H1 (cell line): ENCODE measurements around the gene HTR6. TPM values are rescaled to one million over a fixed set of nuclear protein-coding genes. Genes with fewer than 3 reads are reported as not detected.

Source experiments
- CTCF ChIA-PET: fragments of 300-600 bp; sonication (Branson Sonifier 250); formaldehyde crosslinking; loops from one replicate; lab custom pipeline; 2021; ENCODE audit not compliant: partially characterized antibody; lab: Charles Lee
- POLR2A ChIA-PET: fragments of 300-600 bp; sonication (Branson Sonifier 250); formaldehyde crosslinking; loops from one replicate; lab custom pipeline; 2021; ENCODE audit warnings: inconsistent platforms; ENCODE audit not compliant: partially characterized antibody; lab: Charles Lee
- DNase-seq, 2 experiments: peaks; one replicate each; pipeline versions ENCODE4 v3.0.0 to v3.0.0-alpha.2; 2010 to 2022; ENCODE audit warnings: low spot score in 2 of 2, low read depth in 1 of 2, mixed read lengths in 1 of 2
- FAIRE-seq: peaks from 2 replicates; lab custom pipeline; 2011; peaks lifted over from hg19 to GRCh38; lab: Jason Lieb, UNC
- H2AFZ ChIP-seq: 2 replicates; pipeline ENCODE4 v1.8.1; 2012; ENCODE audit warnings: low read length, inconsistent platforms
- H2AK5ac ChIP-seq: 2 replicates; pipeline ENCODE4 v1.6.1; 2013; ENCODE audit warnings: low read depth, low read length
- H2BK120ac ChIP-seq: replicated peaks from 2 replicates; pipeline ENCODE3; 2013; ENCODE audit warnings: low read depth, low read length, inconsistent platforms
- H2BK12ac ChIP-seq: 2 replicates; pipeline ENCODE4 v1.6.1; 2013; ENCODE audit warnings: low read depth, low read length
- H2BK15ac ChIP-seq: 2 replicates; pipeline ENCODE4 v1.6.1; 2013; ENCODE audit warnings: low read length
- H2BK20ac ChIP-seq: 2 replicates; pipeline ENCODE4 v1.6.1; 2013; ENCODE audit warnings: low read length
- H2BK5ac ChIP-seq: 2 replicates; pipeline ENCODE4 v1.6.1; 2013; ENCODE audit warnings: low read depth, low read length
- H3K14ac ChIP-seq: 2 replicates; pipeline ENCODE4 v1.6.1; 2013; ENCODE audit warnings: inconsistent platforms; ENCODE audit not compliant: insufficient read length
- H3K18ac ChIP-seq: 2 replicates; pipeline ENCODE4 v1.6.1; 2013; ENCODE audit warnings: low read length; ENCODE audit errors: extremely low read depth
- H3K23ac ChIP-seq: 2 replicates; pipeline ENCODE4 v1.6.1; 2013; ENCODE audit warnings: inconsistent platforms; ENCODE audit not compliant: insufficient read length
- H3K23me2 ChIP-seq: 2 replicates; pipeline ENCODE4 v1.6.1; 2013; ENCODE audit warnings: low read depth, low read length
- H3K27ac ChIP-seq: 2 replicates; pipeline ENCODE4 v1.6.1; 2011; ENCODE audit warnings: low read depth, low read length, inconsistent platforms
- H3K27me3 ChIP-seq, 4 experiments: replicated peaks in 1 of 4; 1 replicate in 1 of 4; 2 replicates in 3 of 4; pipeline versions ENCODE4 v1.6.1 to v1.8.1; 2011 to 2013; ENCODE audit warnings: low read length in 3 of 4, mild to moderate bottlenecking in 3 of 4, inconsistent platforms in 2 of 4, mixed read lengths in 2 of 4, moderate library complexity in 1 of 4; ENCODE audit not compliant: control insufficient read depth in 3 of 4, insufficient read depth in 3 of 4; ENCODE audit errors: extremely low read depth in 1 of 4
- H3K36me3 ChIP-seq, 4 experiments: 2 replicates each; pipeline versions ENCODE4 v1.6.1 to v1.8.1; 2011 to 2013; ENCODE audit warnings: mild to moderate bottlenecking in 4 of 4, low read length in 3 of 4, moderate library complexity in 2 of 4, control low read depth in 1 of 4, inconsistent platforms in 1 of 4; ENCODE audit not compliant: insufficient read depth in 4 of 4, control insufficient read depth in 2 of 4
- H3K4ac ChIP-seq: replicated peaks from 2 replicates; pipeline ENCODE3; 2013; ENCODE audit warnings: low read length, low read depth, mixed read lengths, inconsistent platforms; ENCODE audit not compliant: insufficient read length
- H3K4me1 ChIP-seq, 4 experiments: replicated peaks in 1 of 4; 1 replicate in 1 of 4; 2 replicates in 3 of 4; pipeline versions ENCODE4 v1.6.1 to v1.8.1; 2011 to 2013; ENCODE audit warnings: low read length in 3 of 4, inconsistent platforms in 2 of 4, mixed read lengths in 1 of 4; ENCODE audit not compliant: insufficient read depth in 4 of 4, control insufficient read depth in 3 of 4
- H3K4me2 ChIP-seq, 2 experiments: 2 replicates each; pipeline versions ENCODE4 v1.6.1 to v1.8.1; 2011 to 2013; ENCODE audit warnings: low read depth in 2 of 2, low read length in 2 of 2, control low read depth in 1 of 2, inconsistent platforms in 1 of 2, mild to moderate bottlenecking in 1 of 2; ENCODE audit not compliant: insufficient read depth in 1 of 2
- H3K4me3 ChIP-seq, 4 experiments: fragments of 200-600, 300-600 bp in 1 of 4; sonication (generic), shearing (Covaris generic), sonication (Bioruptor Twin) in 1 of 4; 2 replicates each; pipeline versions ENCODE4 v1.5.1 to v1.8.1; 2011 to 2016; ENCODE audit warnings: low read length in 4 of 4, low read depth in 3 of 4, control low read depth in 2 of 4, inconsistent platforms in 2 of 4, mild to moderate bottlenecking in 2 of 4, mixed read lengths in 1 of 4, moderate library complexity in 1 of 4; ENCODE audit not compliant: insufficient read depth in 2 of 4; ENCODE audit errors: extremely low read depth in 1 of 4
- H3K56ac ChIP-seq: replicated peaks from 2 replicates; pipeline ENCODE3; 2013; ENCODE audit warnings: low read depth, mild to moderate bottlenecking, mixed read lengths, low read length, inconsistent platforms; ENCODE audit not compliant: insufficient read length
- H3K79me1 ChIP-seq: 2 replicates; pipeline ENCODE4 v1.6.1; 2013; ENCODE audit warnings: low read depth, low read length, control low read depth
- H3K79me2 ChIP-seq, 2 experiments: 2 replicates each; pipeline versions ENCODE4 v1.6.1 to v1.8.1; 2012 to 2013; ENCODE audit warnings: low read length in 2 of 2, mild to moderate bottlenecking in 2 of 2, inconsistent platforms in 1 of 2; ENCODE audit not compliant: insufficient read depth in 2 of 2, control insufficient read depth in 1 of 2
- H3K9ac ChIP-seq, 4 experiments: replicated peaks in 1 of 4; 1 replicate in 1 of 4; 2 replicates in 3 of 4; pipeline versions ENCODE4 v1.6.1 to v1.8.1; 2011 to 2013; ENCODE audit warnings: low read depth in 3 of 4, low read length in 3 of 4, control low read depth in 2 of 4, mild to moderate bottlenecking in 2 of 4, moderate library complexity in 2 of 4, inconsistent platforms in 1 of 4; ENCODE audit errors: extremely low read depth in 1 of 4
- H3K9me3 ChIP-seq, 2 experiments: 2 replicates each; pipeline versions ENCODE4 v1.6.1 to v1.8.1; 2012 to 2013; ENCODE audit warnings: mild to moderate bottlenecking in 2 of 2, moderate library complexity in 2 of 2, control low read depth in 1 of 2, inconsistent platforms in 1 of 2, low read depth in 1 of 2, low read length in 1 of 2, mixed read lengths in 1 of 2; ENCODE audit not compliant: insufficient read depth in 2 of 2
- H4K20me1 ChIP-seq, 2 experiments: replicated peaks in 1 of 2; 2 replicates each; pipeline versions ENCODE3 to v1.8.1; 2011 to 2013; ENCODE audit warnings: inconsistent platforms in 2 of 2, low read length in 2 of 2, mild to moderate bottlenecking in 1 of 2; ENCODE audit not compliant: insufficient read depth in 2 of 2, control insufficient read depth in 1 of 2
- H4K5ac ChIP-seq: 2 replicates; pipeline ENCODE4 v1.6.1; 2013; ENCODE audit warnings: low read length, low read depth, mixed read lengths, inconsistent platforms; ENCODE audit not compliant: insufficient read length
- H4K8ac ChIP-seq: 2 replicates; pipeline ENCODE4 v1.8.0; 2013; ENCODE audit warnings: mild to moderate bottlenecking, moderate library complexity, low read length, inconsistent platforms; ENCODE audit not compliant: insufficient read depth; ENCODE audit errors: extremely low read depth
- H4K91ac ChIP-seq: replicated peaks from 2 replicates; pipeline ENCODE3; 2013; ENCODE audit warnings: low read length, mixed read lengths, inconsistent platforms; ENCODE audit not compliant: insufficient read length
- CREB1 ChIP-seq: IDR thresholded peaks from 2 replicates; pipeline ENCODE4 v1.6.1; 2012; ENCODE audit warnings: inconsistent platforms
- PHF8 ChIP-seq: fragments of 200-600 bp; sonication (generic); conservative IDR thresholded peaks from 2 replicates; pipeline ENCODE4 v1.7.1; 2012; ENCODE audit warnings: low read depth, mild to moderate bottlenecking, inconsistent platforms, low read length, moderate library complexity
- RAD21 ChIP-seq, 2 experiments: IDR thresholded peaks in 1 of 2; conservative IDR thresholded peaks in 1 of 2; 2 replicates each; pipeline ENCODE4 v1.6.1; 2011; ENCODE audit warnings: low read depth in 2 of 2, low read length in 2 of 2, improper control_type of control experiment in 1 of 2, inconsistent platforms in 1 of 2, mild to moderate bottlenecking in 1 of 2, moderate library complexity in 1 of 2
- SIN3A ChIP-seq, 2 experiments: IDR thresholded peaks in 1 of 2; conservative IDR thresholded peaks in 1 of 2; 2 replicates each; pipeline ENCODE4 v1.6.1; 2011 to 2012; ENCODE audit warnings: low read length in 2 of 2, improper control_type of control experiment in 1 of 2, low read depth in 1 of 2, mild to moderate bottlenecking in 1 of 2
- SRF ChIP-seq: IDR thresholded peaks from 2 replicates; pipeline ENCODE4 v1.6.1; 2011; ENCODE audit warnings: mild to moderate bottlenecking, low read depth, low read length, moderate library complexity
- TEAD4 ChIP-seq: IDR thresholded peaks from 2 replicates; pipeline ENCODE4 v1.6.1; 2012; ENCODE audit warnings: low read depth, low read length, inconsistent platforms, mixed read lengths
- YY1 ChIP-seq: IDR thresholded peaks from 2 replicates; pipeline ENCODE4 v1.6.1; 2011; ENCODE audit warnings: low read depth, mild to moderate bottlenecking, low read length
- WGBS, 2 experiments: shearing (Covaris generic) in 1 of 2; methylation state at CpG; one replicate each; pipeline versions ENCODE4 v1.1.6 to v1.1.7; 2013 to 2015; ENCODE audit warnings: low lambda C conversion rate in 2 of 2, mixed read lengths in 2 of 2, inconsistent platforms in 1 of 2, low coverage in 1 of 2, missing lambda C conversion rate in 1 of 2; ENCODE audit not compliant: insufficient replicate concordance in 2 of 2, insufficient coverage in 1 of 2, insufficient read length in 1 of 2; ENCODE audit errors: extremely low coverage in 1 of 2, missing lambda C conversion rate in 1 of 2; 5-methylcytosine and 5-hydroxymethylcytosine counted together
- polyA plus RNA-seq, 7 experiments: library from polyadenylated mRNA; depleted of rRNA in 3 of 7; stranded (reverse) in 5 of 7; unstranded in 2 of 7; fragments of >200 nt in 5 of 7; fragments of 200-250 nt in 2 of 7; gene quantifications; 1 replicate in 5 of 7; 2 replicates in 1 of 7; 4 replicates in 1 of 7; pipeline versions ENCODE4 v1.2.1 to v1.2.3, GENCODE V29; 2011 to 2013; ENCODE audit warnings: missing spikeins in 2 of 7, mixed read lengths in 2 of 7
- total RNA-seq: library from RNA; stranded (reverse); fragmentation: NEBNext Ultra II Directional; extraction: Animal tissue kit (Norgen Biotek cat#: 25700); gene quantifications from 2 replicates; pipeline ENCODE4 v1.2.1, GENCODE V29; 2021
- TF ChIP-seq, protein P1 (sequence below), 3 experiments: IDR thresholded peaks; 1 replicate in 2 of 3; 2 replicates in 1 of 3; pipeline versions ENCODE4 v1.5.1 to v1.6.1; 2011; ENCODE audit warnings: low read length in 3 of 3, mild to moderate bottlenecking in 3 of 3, inconsistent platforms in 2 of 3, low read depth in 1 of 3, moderate library complexity in 1 of 3; ENCODE audit not compliant: insufficient read depth in 1 of 3; ENCODE audit errors: control extremely low read depth in 1 of 3

HTR6 gene
- total and polyA plus RNA-seq, 2 of the 8 experiments (the other 6 are each of a cell fraction or from before 2014, with no cell fraction given) = 0.76 to 0.95 TPM

DNA sequence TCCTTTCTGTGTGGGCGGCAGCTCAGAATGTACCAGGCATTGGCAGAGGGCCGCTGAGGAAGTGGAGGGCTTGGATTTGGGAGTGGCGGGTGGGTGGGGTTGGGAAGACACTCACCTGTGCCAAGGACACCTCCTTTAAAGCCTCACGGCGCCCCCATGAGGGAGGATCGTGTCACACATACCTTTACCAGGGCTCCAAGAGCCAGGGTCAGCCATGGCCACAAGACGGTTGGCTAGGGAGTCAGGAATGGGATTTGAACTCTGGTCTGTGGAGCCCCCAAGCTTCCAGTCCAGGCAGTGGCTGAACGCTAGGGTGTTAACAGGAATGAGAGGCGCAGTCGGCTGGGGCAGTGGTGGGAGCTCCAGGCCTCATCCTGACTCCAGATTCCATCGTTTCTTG is 16.0 kb upstream of the HTR6 start:
- Histone ChIP-seq H4K8ac (no peak overlapping the region), H3K79me2 (no peaks in the 10 kb centered on the region), H3K27ac (no peak overlapping the region), H3K9ac (no peak overlapping the region), H3K4me1 (peaks cover 0 to 11% (median 8%) of the 10 kb centered on the region in 4 experiments; a peak in 6 of 7 replicates), H2BK12ac (no peak overlapping the region), H3K79me1 (no peaks in the 10 kb centered on the region), H3K4me3 (no peak overlapping the region), H3K4ac (no peak overlapping the region), H4K91ac (no peak overlapping the region), H4K5ac (no peak overlapping the region), H3K27me3 (peaks cover 9 to 25% (median 18%) of the 10 kb centered on the region in 4 experiments; a peak in 6 of 7 replicates), H2AK5ac (no peak overlapping the region), H3K23me2 (peaks cover 6% of the 10 kb centered on the region; the same call in 1 of the 2 replicates), H2BK5ac (no peak overlapping the region), H2BK120ac (no peak overlapping the region), H3K23ac (no peak overlapping the region), H2BK15ac (no peak overlapping the region), H3K36me3 (no peaks in the 10 kb centered on the region), H3K9me3 (no peaks in the 10 kb centered on the region), H2BK20ac (no peak overlapping the region), H2AFZ (no peak overlapping the region), H3K14ac (no peak overlapping the region), H3K56ac (no peak overlapping the region)
- peak; percentile 89 for FAIRE-seq
- CTCF ChIA-PET = interaction anchor here (0.6 to 7.9 kb wide), 44 partner anchors 8 to 408 kb away, joined by 3 to 63 read pairs (median 4); partner anchors contain the start of genes AKR7A2 and SLC66A1
- 43% methylated on average over 10 of the region's 11 CpGs; no CpG with 5 or more reads in 1 of the 2 experiments for WGBS, 2 experiments
- TF ChIP-seq RAD21 (IDR thresholded peaks at IDR 0.05 in 1 of 2, conservative IDR thresholded peaks at IDR 0.05 in 1 of 2; ENCODE audit: low read depth in 2 of 2, low read length in 2 of 2) (peak; percentile 73 to 83), TEAD4 (peak; percentile 70; the same call in 1 of the 2 replicates), SRF (no peak), CREB1 (0 out of 2 replicates have a peak, but pooled peaks have one; percentile 19), PHF8 (no peak), SIN3A (conservative IDR thresholded peaks at IDR 0.05 in 1 of 2, IDR thresholded peaks at IDR 0.05 in 1 of 2; ENCODE audit: low read depth in 1 of 2, low read length in 2 of 2) (peak in 1 of 2 experiments; percentile 64; a peak in 1 of 4 replicates), YY1 (peak; percentile 78)
- TF ChIP-seq, protein P1, sequence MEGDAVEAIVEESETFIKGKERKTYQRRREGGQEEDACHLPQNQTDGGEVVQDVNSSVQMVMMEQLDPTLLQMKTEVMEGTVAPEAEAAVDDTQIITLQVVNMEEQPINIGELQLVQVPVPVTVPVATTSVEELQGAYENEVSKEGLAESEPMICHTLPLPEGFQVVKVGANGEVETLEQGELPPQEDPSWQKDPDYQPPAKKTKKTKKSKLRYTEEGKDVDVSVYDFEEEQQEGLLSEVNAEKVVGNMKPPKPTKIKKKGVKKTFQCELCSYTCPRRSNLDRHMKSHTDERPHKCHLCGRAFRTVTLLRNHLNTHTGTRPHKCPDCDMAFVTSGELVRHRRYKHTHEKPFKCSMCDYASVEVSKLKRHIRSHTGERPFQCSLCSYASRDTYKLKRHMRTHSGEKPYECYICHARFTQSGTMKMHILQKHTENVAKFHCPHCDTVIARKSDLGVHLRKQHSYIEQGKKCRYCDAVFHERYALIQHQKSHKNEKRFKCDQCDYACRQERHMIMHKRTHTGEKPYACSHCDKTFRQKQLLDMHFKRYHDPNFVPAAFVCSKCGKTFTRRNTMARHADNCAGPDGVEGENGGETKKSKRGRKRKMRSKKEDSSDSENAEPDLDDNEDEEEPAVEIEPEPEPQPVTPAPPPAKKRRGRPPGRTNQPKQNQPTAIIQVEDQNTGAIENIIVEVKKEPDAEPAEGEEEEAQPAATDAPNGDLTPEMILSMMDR (IDR thresholded peaks at IDR 0.05; ENCODE audit: control extremely low read depth in 1 of 3, insufficient read depth in 1 of 3, low read depth in 1 of 3, low read length in 3 of 3) = peak; percentile 61 to 84 (median 84)
- TF ChIP-seq, all 59 proteins: peak for 6
- DNase-seq = peak; percentile 74 to 90
- H3K18ac ChIP-seq = no peak overlapping the region
- no peak overlapping the region for H3K4me2 ChIP-seq
- POLR2A ChIA-PET = interaction anchor here (0.8 to 0.9 kb wide), 2 partner anchors 19 to 51 kb away, joined by 3 to 4 read pairs; no protein-coding TSS in a partner anchor
- peaks cover 0 to 2% of the 10 kb centered on the region in 2 experiments for H4K20me1 ChIP-seq
